ENCODE results near the gene ZNF19. TPM values are rescaled to one million over a fixed set of nuclear protein-coding genes. Genes with fewer than 3 reads are reported as not detected.
A peak's percentile ranks its signal among the peaks of the same experiment; 100 is the strongest.

ZNF19 gene
- total RNA-seq, 2 experiments from 2014 or later: 3.7 to 3.9 TPM

DNA sequence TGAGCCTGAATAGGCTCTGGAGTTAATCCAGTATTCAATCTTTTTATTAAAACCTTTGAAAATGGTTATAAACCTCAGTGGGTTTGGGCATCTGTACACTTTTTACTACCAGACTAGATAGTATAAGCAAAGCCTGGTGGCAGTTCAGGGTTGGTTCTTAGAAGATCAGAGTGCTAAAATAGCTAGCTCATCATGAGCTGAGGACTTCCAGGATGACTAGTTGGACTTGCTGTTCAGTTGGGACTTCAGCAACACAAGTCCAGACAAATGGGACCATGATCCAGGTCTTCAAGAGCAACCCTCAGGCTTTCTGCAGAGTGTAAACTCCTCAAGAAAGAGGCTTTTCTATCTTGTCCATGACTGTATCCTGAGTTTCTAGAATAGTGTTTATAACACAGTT is 1.2 kb upstream of the ZNF19 start:
- Histone ChIP-seq H2AFZ (ENCODE audit: low read length) (no peak overlapping the region), H3K4me3 (ENCODE audit: low read depth, low read length, poor library complexity, severe bottlenecking) (no peak overlapping the region), H3K4me1 (ENCODE audit: insufficient read depth, low read length, poor library complexity, severe bottlenecking) (no peaks in the 10 kb centered on the region), H3K4me2 (ENCODE audit: low read length) (no peak overlapping the region), H3K27ac (ENCODE audit: low read depth, low read length, poor library complexity, severe bottlenecking) (no peak overlapping the region), H3K9me3 (ENCODE audit: low read length) (no peaks in the 10 kb centered on the region), H3K9me2 (ENCODE audit: insufficient read depth, low read length) (no peaks in the 10 kb centered on the region), H3K79me2 (ENCODE audit: insufficient read depth, low read depth, low read length) (no peaks in the 10 kb centered on the region), H4K20me1 (ENCODE audit: insufficient read depth, low read length) (no peaks in the 10 kb centered on the region), H3K36me3 (ENCODE audit: insufficient read depth, low read length) (no peaks in the 10 kb centered on the region)
- intact Hi-C loops (cut with micrococcal nuclease; ENCODE audit: unreplicated experiment): no loop called here
- TF ChIP-seq EZH2phosphoT487 (IDR thresholded peaks at IDR 0.05; ENCODE audit: borderline replicate concordance, low read depth, low read length): no peak
- no TSS peak for BruUV-seq (replicated peaks)
- POLR2A ChIA-PET: interaction anchor here (1.0 kb wide), 1 partner anchor 75 kb away, joined by 5 read pairs; no protein-coding TSS in a partner anchor
- CTCF ChIA-PET (ENCODE audit: unreplicated experiment): no interaction called here
- DNase-seq (ENCODE audit: low spot score): no peak

DNA sequence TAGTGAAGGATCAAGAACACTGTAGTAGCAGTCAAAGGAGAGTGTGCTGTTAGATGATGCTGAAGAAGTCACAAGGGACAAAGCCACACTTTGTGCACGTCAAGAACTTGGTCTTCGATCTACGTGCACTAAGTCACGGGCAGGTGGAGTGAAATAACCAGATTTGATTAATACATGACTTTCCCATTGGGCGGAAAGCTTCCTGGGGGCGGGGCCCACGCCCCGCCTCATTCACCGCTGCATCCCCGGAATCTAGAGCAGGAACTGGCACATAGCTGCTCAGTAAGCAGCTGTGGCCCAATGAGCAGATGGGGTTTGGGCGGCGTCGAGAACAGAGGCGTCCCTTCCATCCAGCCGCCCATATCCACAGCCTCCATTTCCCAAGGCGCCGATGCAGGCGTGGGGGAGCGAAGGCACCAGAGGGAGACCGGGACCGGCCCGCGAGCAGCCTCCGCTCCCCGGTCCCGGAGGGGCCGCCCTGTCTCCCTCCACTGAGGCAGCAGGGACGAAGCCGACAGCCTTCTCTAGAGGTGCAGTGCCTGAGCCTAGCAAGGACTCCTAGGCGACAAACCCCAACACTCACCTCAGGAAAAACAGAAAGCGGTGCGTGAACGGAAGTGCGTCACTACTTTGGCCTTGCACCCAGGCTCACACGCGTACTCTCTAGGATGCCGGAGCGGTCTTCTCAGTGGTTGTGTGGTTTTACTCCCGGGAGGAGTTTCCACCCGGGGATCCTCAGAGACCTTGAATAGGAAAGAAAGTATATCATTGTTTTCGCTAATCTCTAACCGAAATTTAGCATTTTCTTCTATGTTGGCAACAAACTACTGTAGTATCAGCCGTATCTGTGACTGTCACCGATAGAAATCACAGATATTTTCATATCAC is 4.9 kb downstream of the ZNF19 start:
- POLR2A ChIA-PET: interaction anchor here (0.9 to 1.0 kb wide), 3 partner anchors 20 to 22 kb away, joined by 3 read pairs; partner anchors contain the start of gene ZNF23
- TSS peak; percentile 71 for BruUV-seq (replicated peaks)

DNA sequence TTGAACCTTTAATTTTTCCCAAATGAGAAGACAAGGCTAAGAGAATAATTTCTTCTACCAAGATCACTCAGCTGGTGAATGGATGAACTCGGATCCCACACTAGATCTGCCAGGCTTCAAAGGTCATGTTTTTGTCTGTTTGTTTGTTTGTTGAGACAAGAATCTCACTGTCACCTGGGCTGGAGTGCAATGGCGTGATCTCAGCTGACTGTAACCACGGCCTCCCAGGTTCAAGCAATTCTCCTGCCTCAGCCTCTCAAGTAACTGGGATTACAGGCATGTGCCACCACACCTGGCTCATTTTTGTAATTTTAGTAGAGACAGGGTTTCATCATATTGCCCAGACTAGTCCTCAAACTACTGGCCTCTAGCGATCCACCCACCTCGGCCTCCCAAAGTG is 6.6 kb downstream of the ZNF19 start:
- Histone ChIP-seq H3K9me2 (ENCODE audit: insufficient read depth, low read length) (no peaks in the 10 kb centered on the region), H3K4me1 (ENCODE audit: insufficient read depth, low read length, poor library complexity, severe bottlenecking) (peaks cover 8% of the 10 kb centered on the region), H3K9me3 (ENCODE audit: low read length) (no peaks in the 10 kb centered on the region), H3K4me3 (ENCODE audit: low read depth, low read length, poor library complexity, severe bottlenecking) (no peak overlapping the region), H3K27ac (ENCODE audit: low read depth, low read length, poor library complexity, severe bottlenecking) (no peak overlapping the region), H4K20me1 (ENCODE audit: insufficient read depth, low read length) (no peaks in the 10 kb centered on the region; the same call in 1 of the 2 replicates), H2AFZ (ENCODE audit: low read length) (no peak overlapping the region), H3K4me2 (ENCODE audit: low read length) (no peak overlapping the region), H3K79me2 (ENCODE audit: insufficient read depth, low read depth, low read length) (no peaks in the 10 kb centered on the region), H3K36me3 (ENCODE audit: insufficient read depth, low read length) (no peaks in the 10 kb centered on the region)
- ChIA-PET POLR2A (interaction anchor here (0.6 to 0.9 kb wide), 2 partner anchors 20 to 193 kb away, joined by 3 to 4 read pairs; partner anchors contain the start of genes CMTR2 and ZNF23), CTCF (ENCODE audit: unreplicated experiment) (no interaction called here)
- intact Hi-C loops (cut with micrococcal nuclease; ENCODE audit: unreplicated experiment): no loop called here
- DNase-seq (ENCODE audit: low spot score): no peak
- no peak for TF ChIP-seq EZH2phosphoT487 (IDR thresholded peaks at IDR 0.05; ENCODE audit: borderline replicate concordance, low read depth, low read length)
- TF ChIP-seq, protein P1, sequence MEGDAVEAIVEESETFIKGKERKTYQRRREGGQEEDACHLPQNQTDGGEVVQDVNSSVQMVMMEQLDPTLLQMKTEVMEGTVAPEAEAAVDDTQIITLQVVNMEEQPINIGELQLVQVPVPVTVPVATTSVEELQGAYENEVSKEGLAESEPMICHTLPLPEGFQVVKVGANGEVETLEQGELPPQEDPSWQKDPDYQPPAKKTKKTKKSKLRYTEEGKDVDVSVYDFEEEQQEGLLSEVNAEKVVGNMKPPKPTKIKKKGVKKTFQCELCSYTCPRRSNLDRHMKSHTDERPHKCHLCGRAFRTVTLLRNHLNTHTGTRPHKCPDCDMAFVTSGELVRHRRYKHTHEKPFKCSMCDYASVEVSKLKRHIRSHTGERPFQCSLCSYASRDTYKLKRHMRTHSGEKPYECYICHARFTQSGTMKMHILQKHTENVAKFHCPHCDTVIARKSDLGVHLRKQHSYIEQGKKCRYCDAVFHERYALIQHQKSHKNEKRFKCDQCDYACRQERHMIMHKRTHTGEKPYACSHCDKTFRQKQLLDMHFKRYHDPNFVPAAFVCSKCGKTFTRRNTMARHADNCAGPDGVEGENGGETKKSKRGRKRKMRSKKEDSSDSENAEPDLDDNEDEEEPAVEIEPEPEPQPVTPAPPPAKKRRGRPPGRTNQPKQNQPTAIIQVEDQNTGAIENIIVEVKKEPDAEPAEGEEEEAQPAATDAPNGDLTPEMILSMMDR (conservative IDR thresholded peaks at IDR 0.05; ENCODE audit: low read length): no peak
- BruUV-seq (replicated peaks): no TSS peak

More for the DNA sequence above, 4.9 kb downstream of the ZNF19 start:
- peak overlapping the region; percentile 92 for H3K4me3 ChIP-seq (ENCODE audit: low read depth, low read length, poor library complexity, severe bottlenecking)
- H3K79me2 ChIP-seq (ENCODE audit: insufficient read depth, low read depth, low read length): no peaks in the 10 kb centered on the region
- DNase-seq (ENCODE audit: low spot score): peak; percentile 90
- H3K4me1 ChIP-seq (ENCODE audit: insufficient read depth, low read length, poor library complexity, severe bottlenecking): peaks cover 8% of the 10 kb centered on the region
- H3K27ac ChIP-seq (ENCODE audit: low read depth, low read length, poor library complexity, severe bottlenecking): peak overlapping the region; percentile 74
- no peaks in the 10 kb centered on the region for H3K9me3 ChIP-seq (ENCODE audit: low read length)
- H3K4me2 ChIP-seq (ENCODE audit: low read length): peak overlapping the region; percentile 68
- TF ChIP-seq, protein P1 (conservative IDR thresholded peaks at IDR 0.05; ENCODE audit: low read length): no peak
- TF ChIP-seq EZH2phosphoT487 (IDR thresholded peaks at IDR 0.05; ENCODE audit: borderline replicate concordance, low read depth, low read length): no peak
- no peaks in the 10 kb centered on the region for H3K9me2 ChIP-seq (ENCODE audit: insufficient read depth, low read length)
- H2AFZ ChIP-seq (ENCODE audit: low read length): peak overlapping the region; percentile 96
- no peaks in the 10 kb centered on the region; the same call in 1 of the 2 replicates for H4K20me1 ChIP-seq (ENCODE audit: insufficient read depth, low read length)
- intact Hi-C loops (cut with micrococcal nuclease; ENCODE audit: unreplicated experiment): loop anchor here (1.0 kb wide), 1 partner anchor 22 kb away; the partner anchor contains the start of gene ZNF23
- CTCF ChIA-PET (ENCODE audit: unreplicated experiment): interaction anchor here (0.6 kb wide), 1 partner anchor 16 kb away, joined by 3 read pairs; no protein-coding TSS in a partner anchor
- no peaks in the 10 kb centered on the region for H3K36me3 ChIP-seq (ENCODE audit: insufficient read depth, low read length)

Data from OCI-LY7 (cell line).